GM12865 (cell line): ENCODE measurements around the gene C15orf39.
"Not testable (repeated sequence)": the region's sequence is repeated elsewhere in the genome, so short reads cannot be mapped to it uniquely, and the experiment has no call there.

Source experiments
- DNase-seq: peaks from one replicate; pipeline ENCODE4 v3.0.0; 2010; ENCODE audit warnings: low read depth
- H3K4me3 ChIP-seq: 2 replicates; pipeline ENCODE4 v1.5.1; 2011; ENCODE audit warnings: mild to moderate bottlenecking, low read depth, low read length, control low read depth
- CTCF ChIP-seq: IDR thresholded peaks from 2 replicates; pipeline ENCODE4 v1.5.1; 2011; ENCODE audit warnings: low read length, control low read depth, low read depth, inconsistent platforms; ENCODE audit not compliant: insufficient read depth; ENCODE audit errors: missing control alignments

C15orf39 gene

GRCh38 chr15:75249726-75250125, 48.0 kb downstream of the C15orf39 start:
- TF ChIP-seq CTCF: no peak
- no peak for DNase-seq

GRCh38 chr15:75251343-75251742, 49.7 kb downstream of the C15orf39 start:
- not testable (repeated sequence) for DNase-seq, H3K4me3 ChIP-seq

More at GRCh38 chr15:75249726-75250125, 48.0 kb downstream of the C15orf39 start:
- H3K4me3 ChIP-seq: no peak overlapping the region

GRCh38 chr15:75252285-75252684, 50.6 kb downstream of the C15orf39 start:
- not testable (repeated sequence) for DNase-seq

GRCh38 chr15:75258034-75258433, 56.4 kb downstream of the C15orf39 start, which contains the start of gene GOLGA6C:
Gene GOLGA6C, plus strand, starts transcription at chr15:75258334. Its CDS starts 265 bp downstream, at chr15:75258599.
- not testable (repeated sequence) for DNase-seq, H3K4me3 ChIP-seq

More at GRCh38 chr15:75252285-75252684, 50.6 kb downstream of the C15orf39 start:
- not testable (repeated sequence) for H3K4me3 ChIP-seq

- DNase-seq, H3K4me3 ChIP-seq: not testable (repeated sequence)
Observed at GRCh38 chr15:75258620-75259343, 57.1 kb downstream of the C15orf39 start.

- H3K4me3 ChIP-seq, DNase-seq: not testable (repeated sequence)
Observed at GRCh38 chr15:75259873-75260272, 58.2 kb downstream of the C15orf39 start.
